ENCODE measurements around the gene CMTR2.

CMTR2 gene

GRCh38 chr16:71242036-71242435 is 47.2 kb downstream of the CMTR2 start:
- Histone ChIP-seq H3K9me3 (ENCODE audit: low read length) (peaks cover under 1% of the 10 kb centered on the region), H3K36me3 (ENCODE audit: insufficient read depth, low read length) (no peaks in the 10 kb centered on the region), H2AFZ (ENCODE audit: low read depth, low read length) (no peak overlapping the region), H3K4me1 (ENCODE audit: insufficient read depth, low read length) (peaks cover 15% of the 10 kb centered on the region), H3K4me3 (ENCODE audit: low read length) (no peak overlapping the region), H3K27me3 (ENCODE audit: insufficient read depth, low read length) (peaks cover 2% of the 10 kb centered on the region)

Measured in neuron (in vitro differentiated cells).